GM23248 (cell line): ENCODE results near the gene SDE2.

Experiments
- EZH2 ChIP-seq: fragments of 200-600 bp; sonication (generic); IDR thresholded peaks from 2 replicates; pipeline ENCODE4 v1.6.1; 2018; ENCODE audit warnings: antibody characterized with exemption, mild to moderate bottlenecking; ENCODE audit not compliant: insufficient read depth, poor library complexity, severe bottlenecking
- EZH2phosphoT487 ChIP-seq: fragments of 200-600 bp; sonication (generic); IDR thresholded peaks from 2 replicates; pipeline ENCODE4 v1.6.1; 2018; ENCODE audit warnings: antibody characterized with exemption, moderate library complexity, mild to moderate bottlenecking, low read depth; ENCODE audit not compliant: insufficient read depth

- TF ChIP-seq EZH2 (no peak), EZH2phosphoT487 (no peak)
Observed at GRCh38 chr1:225944387-225944786, 54.8 kb downstream of the SDE2 start.
